GM12891 (cell line): ENCODE data around the gene ZNF275.
"Not testable (repeated sequence)": the region's sequence is repeated elsewhere in the genome, so short reads cannot be mapped to it uniquely, and the experiment has no call there.

ENCODE experiments used
- DNase-seq: peaks from one replicate; pipeline ENCODE4 v3.0.0; 2011; ENCODE audit warnings: low spot score; ENCODE audit not compliant: insufficient read length
- FAIRE-seq: peaks from 2 replicates; lab custom pipeline; 2011; peaks lifted over from hg19 to GRCh38; lab: Jason Lieb, UNC
- PAX5 ChIP-seq: IDR thresholded peaks from 2 replicates; pipeline ENCODE4 v1.6.1; 2011; ENCODE audit warnings: low read length, moderate library complexity, mild to moderate bottlenecking; ENCODE audit not compliant: insufficient read depth, severe bottlenecking
- POLR2A ChIP-seq: IDR thresholded peaks from 2 replicates; pipeline ENCODE4 v1.6.1; 2011; ENCODE audit warnings: low read depth, low read length, control low read depth
- POLR2AphosphoS5 ChIP-seq: IDR thresholded peaks from 2 replicates; pipeline ENCODE4 v1.6.1; 2011; ENCODE audit warnings: low read depth, low read length, control low read depth
- POU2F2 ChIP-seq: IDR thresholded peaks from 2 replicates; pipeline ENCODE4 v1.6.1; 2011; ENCODE audit warnings: low read depth, mild to moderate bottlenecking, control low read depth, low read length, moderate library complexity
- SPI1 ChIP-seq: IDR thresholded peaks from 2 replicates; pipeline ENCODE4 v1.6.1; 2011; ENCODE audit warnings: low read depth, low read length, control low read depth
- TAF1 ChIP-seq: IDR thresholded peaks from 2 replicates; pipeline ENCODE4 v1.6.1; 2011; ENCODE audit warnings: low read depth, low read length, control low read depth

Gene ZNF275

GRCh38 chrX:153318811-153319210, 15.1 kb upstream of the ZNF275 start:
- FAIRE-seq = no peak
- TF ChIP-seq POLR2AphosphoS5 = no peak
- no peak for TF ChIP-seq PAX5
- TF ChIP-seq POLR2A = no peak
- TF ChIP-seq TAF1 = no peak
- no peak for TF ChIP-seq SPI1
- TF ChIP-seq POU2F2 = no peak
- no peak for DNase-seq

GRCh38 chrX:153319295-153320046, 14.5 kb upstream of the ZNF275 start:
- no peak for FAIRE-seq
- no peak for DNase-seq
- TF ChIP-seq TAF1 = no peak
- TF ChIP-seq PAX5 = no peak
- no peak for TF ChIP-seq POLR2A
- no peak for TF ChIP-seq SPI1
- no peak for TF ChIP-seq POLR2AphosphoS5
- TF ChIP-seq POU2F2 = no peak

DNA sequence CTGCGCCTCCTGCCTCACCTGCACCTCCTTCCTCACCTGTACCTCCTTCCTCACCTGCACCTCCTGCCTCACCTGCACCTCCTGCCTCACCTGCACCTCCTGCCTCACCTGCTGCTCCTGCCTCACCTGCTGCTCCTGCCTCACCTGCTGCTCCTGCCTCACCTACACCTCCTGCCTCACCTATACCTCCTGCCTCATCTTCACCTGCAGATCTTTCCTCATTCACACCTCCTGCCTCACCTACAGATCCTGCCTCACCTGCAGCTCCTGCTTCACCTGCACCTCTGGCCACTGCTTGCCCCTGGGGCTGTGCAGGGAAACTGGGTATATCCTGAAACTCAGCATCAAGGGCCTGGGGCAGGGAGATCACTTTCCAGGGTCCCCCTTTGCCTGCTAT, 13.9 kb upstream of the ZNF275 start:
- peak; percentile 80 for FAIRE-seq
- DNase-seq = not testable (repeated sequence)

GRCh38 chrX:153320555-153321184, 13.3 kb upstream of the ZNF275 start:
- no peak for FAIRE-seq
- no peak for TF ChIP-seq POLR2A
- no peak for TF ChIP-seq TAF1
- no peak for TF ChIP-seq PAX5
- TF ChIP-seq SPI1 = no peak
- TF ChIP-seq POU2F2 = no peak
- no peak for TF ChIP-seq POLR2AphosphoS5

DNA sequence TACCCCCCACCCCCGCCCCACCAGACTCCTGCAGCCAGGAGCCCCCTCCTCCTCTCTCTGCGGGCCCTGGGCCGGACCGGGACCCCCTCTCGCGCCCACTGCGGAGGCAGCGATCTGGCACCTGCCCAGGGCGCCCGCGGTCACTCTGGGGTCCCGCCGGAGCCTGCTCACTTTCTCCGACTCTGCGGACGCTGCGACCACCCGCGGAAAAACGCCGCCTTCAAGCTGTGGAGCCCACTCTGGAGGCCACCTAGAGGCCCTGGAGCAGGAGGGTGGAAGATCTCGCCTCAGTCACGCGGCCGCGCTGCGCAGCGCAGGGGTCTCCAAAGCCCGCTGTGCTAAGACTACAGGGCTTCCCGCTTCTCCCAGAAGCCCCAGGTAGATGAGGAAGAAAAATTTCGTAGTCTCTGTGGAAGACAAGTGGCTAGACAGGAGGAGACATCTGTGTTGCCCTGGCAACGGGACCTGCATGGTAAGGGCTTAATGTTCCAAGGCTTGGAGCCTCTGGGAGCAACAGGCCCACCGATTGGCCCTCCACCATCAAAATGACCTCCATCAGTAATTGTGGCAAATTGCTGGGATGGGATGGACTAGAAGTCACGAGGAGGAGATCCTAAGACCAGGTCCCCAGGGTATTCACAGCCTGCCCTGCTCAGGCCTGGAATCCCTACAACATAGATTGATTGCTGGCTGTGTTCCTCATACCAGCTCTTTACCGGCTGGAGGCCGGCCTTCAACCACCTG, 12.4 kb upstream of the ZNF275 start, which contains the start of gene PNMA6F:
Gene PNMA6F (minus strand): TSS at position 387 of the 744 bp plus-strand sequence. CDS start 1,093 bp downstream, outside the sequence.
- TF ChIP-seq PAX5 = no peak
- TF ChIP-seq TAF1 = no peak
- TF ChIP-seq POLR2A = no peak
- TF ChIP-seq POLR2AphosphoS5 = no peak
- no peak for TF ChIP-seq POU2F2
- TF ChIP-seq SPI1 = no peak
- no peak for FAIRE-seq
- DNase-seq = no peak

More at GRCh38 chrX:153320555-153321184, 13.3 kb upstream of the ZNF275 start:
- DNase-seq = no peak

GRCh38 chrX:153327561-153327960, 6.4 kb upstream of the ZNF275 start:
- TF ChIP-seq POLR2A (no peak), POLR2AphosphoS5 (no peak), POU2F2 (no peak), TAF1 (no peak), SPI1 (no peak), PAX5 (no peak)
- DNase-seq (no peak), FAIRE-seq (no peak)

- DNase-seq = no peak
- FAIRE-seq = no peak
- TF ChIP-seq POU2F2 (no peak), POLR2AphosphoS5 (no peak), TAF1 (no peak), POLR2A (no peak), SPI1 (no peak), PAX5 (no peak)
Measured at GRCh38 chrX:153333266-153333665, 687 bp upstream of the ZNF275 start.

DNA sequence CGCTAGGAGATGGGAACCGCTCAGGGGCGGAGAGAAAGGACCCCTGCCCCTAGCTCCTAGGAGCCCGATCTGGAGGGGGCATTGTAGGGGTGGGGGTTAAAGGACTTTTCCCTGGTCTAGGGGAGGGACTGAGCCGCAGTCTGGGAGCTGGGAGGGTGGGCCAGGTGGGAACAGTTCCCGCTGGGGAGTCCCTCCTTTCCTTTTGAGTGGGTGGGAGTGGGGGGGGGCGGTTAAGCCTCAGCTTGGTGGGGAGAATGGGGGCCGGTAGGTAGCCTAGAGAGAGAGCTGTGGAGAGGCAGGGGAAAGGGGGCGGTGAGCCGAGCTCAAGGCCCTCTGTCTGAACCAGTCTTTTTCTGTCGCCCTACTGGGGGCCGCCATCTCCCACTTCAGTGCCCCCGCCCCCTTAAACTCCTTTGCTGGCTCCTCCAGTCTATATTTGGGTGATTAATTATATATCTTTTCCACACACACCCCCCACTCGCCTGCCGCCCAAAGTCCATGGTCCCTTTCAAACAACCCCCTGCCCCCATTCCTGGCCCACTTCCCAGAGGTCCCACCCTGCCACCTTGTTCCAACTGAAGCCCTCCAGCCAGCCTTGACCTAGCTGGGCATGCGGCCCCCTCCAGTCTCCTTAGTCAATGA, 822 bp downstream of the ZNF275 start:
- FAIRE-seq = no peak
- no peak for DNase-seq
- TF ChIP-seq TAF1 (no peak), PAX5 (no peak), SPI1 (no peak)

GRCh38 chrX:153336121-153336894, 2.4 kb downstream of the ZNF275 start:
- DNase-seq (no peak), FAIRE-seq (peak; percentile 76)
- TF ChIP-seq POLR2A (no peak), PAX5 (no peak), POLR2AphosphoS5 (no peak), SPI1 (no peak), POU2F2 (no peak), TAF1 (no peak)
